Stomach (tissue), 9 donors: ENCODE measurements around the gene AQP4. TPM values are rescaled to one million over a fixed set of nuclear protein-coding genes. Genes with fewer than 3 reads are reported as not detected.

ENCODE experiments used
- DNase-seq, 2 donors: peaks; one replicate each; pipeline versions ENCODE4 v3.0.0 to v3.0.0-alpha.2; 2013 to 2019
- H3K27ac ChIP-seq, 5 donors: fragments of 200-600 bp in 4 of 5; sonication (generic) in 4 of 5; one replicate each; pipeline ENCODE4 v1.5.1; 2013 to 2019; ENCODE audit warnings: mild to moderate bottlenecking in 1 of 5, moderate library complexity in 1 of 5
- H3K27me3 ChIP-seq, 3 donors: fragments of 200-600 bp; sonication (generic); one replicate each; pipeline ENCODE4 v1.5.1; 2017 to 2019; ENCODE audit warnings: mixed run types in 1 of 3
- H3K36me3 ChIP-seq, 4 donors: fragments of 200-600 bp; sonication (generic); 1 replicate in 3 of 4; 2 replicates in 1 of 4; pipeline ENCODE4 v1.5.1; 2016 to 2019
- H3K4me1 ChIP-seq, 4 donors: fragments of 200-600 bp; sonication (generic); one replicate each; pipeline ENCODE4 v1.5.1; 2016 to 2019
- H3K4me3 ChIP-seq, 4 donors: fragments of 200-600 bp; sonication (generic) in 3 of 4; one replicate each; pipeline ENCODE4 v1.5.1; 2016 to 2019; ENCODE audit warnings: mild to moderate bottlenecking in 1 of 4
- H3K9me3 ChIP-seq, 4 donors: fragments of 200-600 bp; sonication (generic); one replicate each; pipeline ENCODE4 v1.5.1; 2016 to 2019
- CTCF ChIP-seq, 7 experiments: fragments of 450-650 bp in 4 of 7; fragments of 200-600 bp in 3 of 7; sonication (generic) in 3 of 7; IDR thresholded peaks; one replicate each; pipeline ENCODE4 v1.5.1; 2016 to 2019; ENCODE audit warnings: antibody characterized with exemption in 7 of 7, control low read depth in 2 of 7, mild to moderate bottlenecking in 1 of 7
- EP300 ChIP-seq: sonication (generic); formaldehyde crosslinking; IDR thresholded peaks from one replicate; pipeline ENCODE4 v1.6.1; 2017; ENCODE audit warnings: antibody characterized with exemption
- POLR2A ChIP-seq, 4 donors: fragments of 450-650 bp; IDR thresholded peaks; one replicate each; pipeline ENCODE4 v1.6.1; 2016; ENCODE audit warnings: antibody characterized with exemption in 4 of 4, control low read depth in 2 of 4, mild to moderate bottlenecking in 1 of 4, moderate library complexity in 1 of 4
- POLR2AphosphoS5 ChIP-seq, 3 donors: sonication (generic); formaldehyde crosslinking; IDR thresholded peaks; one replicate each; pipeline ENCODE4 v1.6.1; 2016; ENCODE audit warnings: antibody characterized with exemption in 3 of 3
- WGBS, 5 donors: extraction: QIAGEN DNeasy Blood & Tissue Kit in 3 of 5; methylation state at CpG; one replicate each; pipeline versions ENCODE4 v1.1.5 to v1.1.7; 2013 to 2018; 5-methylcytosine and 5-hydroxymethylcytosine counted together
- intact Hi-C: fragments of 100-400 bp; cut with DNase I; formaldehyde crosslinking; loops from one replicate; pipeline ENCODE4 v1.15.1; 2023; ENCODE audit warnings: low total_unique reads
- polyA plus RNA-seq, 3 donors: library from polyadenylated mRNA; stranded (reverse); fragments of 200-250 nt; gene quantifications; one replicate each; pipeline ENCODE4 v1.2.3, GENCODE V29; 2013
- total RNA-seq, 5 donors: library from RNA; depleted of rRNA; stranded (reverse); fragments of >200 nt; gene quantifications; one replicate each; pipeline versions ENCODE4 v1.1.0 to v1.2.3, GENCODE V29; 2014 to 2016
- donor health status: healthy with polysubstance abuse.
- donor health status: Bipolar disorder and iron deficiency.
- donor health status: healthy.

Gene AQP4
- total and polyA plus RNA-seq, 8 donors, result 0.83 to 115 (median 8.2) TPM; not detected in 1

- H3K27me3 ChIP-seq, result no peaks in the 10 kb centered on the region
- no peak overlapping the region for H3K27ac ChIP-seq
- no peaks in the 10 kb centered on the region for H3K36me3 ChIP-seq
- no peaks in the 10 kb centered on the region for H3K4me1 ChIP-seq
- H3K9me3 ChIP-seq, result no peaks in the 10 kb centered on the region
- peak in 2 of 7 experiments; percentile 18 to 25 for TF ChIP-seq CTCF (IDR thresholded peaks at IDR 0.05)
- no peak for TF ChIP-seq EP300
- TF ChIP-seq POLR2A (IDR thresholded peaks at IDR 0.05), result no peak
- no peak for TF ChIP-seq POLR2AphosphoS5 (IDR thresholded peaks at IDR 0.05)
- intact Hi-C loops, result no loop called here
- peak; percentile 32 to 55 for DNase-seq
- 5 to 24% (median 12%) methylated on average over 1 of the region's 1 CpG for WGBS, 5 donors
- no peak overlapping the region for H3K4me3 ChIP-seq
These were observed 61.0 kb downstream of the AQP4 start for GRCh38 chr18:26804519-26804918.

- TF ChIP-seq EP300 (no peak), CTCF (IDR thresholded peaks at IDR 0.05) (peak in 1 of 7 experiments; percentile 24)
- intact Hi-C loops, result no loop called here
- no peaks in the 10 kb centered on the region for H3K36me3 ChIP-seq
- no peak for DNase-seq
- no peaks in the 10 kb centered on the region for H3K27me3 ChIP-seq
- no peak overlapping the region for H3K27ac ChIP-seq
- H3K4me3 ChIP-seq, result no peak overlapping the region
- H3K9me3 ChIP-seq, result no peaks in the 10 kb centered on the region
- no peaks in the 10 kb centered on the region for H3K4me1 ChIP-seq
These were observed 61.9 kb downstream of the AQP4 start for GRCh38 chr18:26803643-26804042.

GRCh38 chr18:26802330-26803200, 62.9 kb downstream of the AQP4 start:
- Histone ChIP-seq H3K27me3 (no peaks in the 10 kb centered on the region), H3K9me3 (no peaks in the 10 kb centered on the region), H3K4me1 (no peaks in the 10 kb centered on the region), H3K4me3 (no peak overlapping the region), H3K36me3 (no peaks in the 10 kb centered on the region), H3K27ac (no peak overlapping the region)
- DNase-seq, result no peak
- no peak for TF ChIP-seq EP300
- TF ChIP-seq CTCF (IDR thresholded peaks at IDR 0.05), result no peak
- TF ChIP-seq POLR2A (IDR thresholded peaks at IDR 0.05), result no peak
- TF ChIP-seq POLR2AphosphoS5 (IDR thresholded peaks at IDR 0.05), result no peak
- intact Hi-C loops, result no loop called here
- 62 to 84% (median 66%) methylated on average over 4 of the region's 4 CpGs for WGBS, 5 donors
